ENCODE results near the gene LRP2BP.

GRCh38 chr4:185425647-185426352, 30.1 kb upstream of the LRP2BP start, which contains the start of gene UFSP2:
- TF ChIP-seq CTCF (IDR thresholded peaks at IDR 0.05), result no peak
- TF ChIP-seq SIN3A (IDR thresholded peaks at IDR 0.05; ENCODE audit: borderline replicate concordance, insufficient read depth, low read depth, low read length), result peak; percentile 68; the same call in 1 of the 2 replicates
- 0 out of 2 replicates have a peak, but pooled peaks have one; percentile 32 for TF ChIP-seq TCF7L2 (IDR thresholded peaks at IDR 0.05; ENCODE audit: low read depth, low read length)
- no peak for TF ChIP-seq REST (IDR thresholded peaks at IDR 0.05; ENCODE audit: insufficient read depth in 1 of 2, low read depth in 2 of 2, low read length in 1 of 2)

Measured in Panc1 (cell line).